PC-9 (cell line): ENCODE data around the gene MBNL2.

Source experiments
- CTCF ChIP-seq: fragments of 200-600 bp; sonication (generic); conservative IDR thresholded peaks from 2 replicates; pipeline ENCODE4 v1.6.1; 2017; ENCODE audit warnings: mixed run types, antibody characterized with exemption, mild to moderate bottlenecking, moderate library complexity
- EZH2 ChIP-seq: fragments of 200-600 bp; sonication (generic); IDR thresholded peaks from 2 replicates; pipeline ENCODE4 v1.8.0; 2017; ENCODE audit warnings: antibody characterized with exemption, low read depth

- no peak for TF ChIP-seq EZH2
- TF ChIP-seq CTCF, result no peak
Observed at GRCh38 chr13:97388373-97388772, 166.2 kb downstream of the MBNL2 start.
